HepG2 (cell line): ENCODE measurements around the gene NUDT22. TPM values are rescaled to one million over a fixed set of nuclear protein-coding genes. Genes with fewer than 3 reads are reported as not detected.

Experiments used
- CC2D1A ChIP-seq: sonication (generic); formaldehyde crosslinking; IDR thresholded peaks from 2 replicates; pipeline ENCODE4 v1.8.1; 2023; ENCODE audit warnings: mild to moderate bottlenecking, missing genetic modification reagents
- FOXK1 ChIP-seq: sonication (generic); formaldehyde crosslinking; IDR thresholded peaks from 2 replicates; pipeline ENCODE4 v1.4.0; 2020; ENCODE audit warnings: low read depth, missing genetic modification reagents, borderline replicate concordance
- GABPA ChIP-seq, 2 experiments: IDR thresholded peaks; 2 replicates each; pipeline ENCODE4 v1.6.1; 2011 to 2016; ENCODE audit warnings: low read depth in 2 of 2, low read length in 1 of 2, missing biosample characterization in 1 of 2, missing genetic modification characterization in 1 of 2
- HNRNPLL ChIP-seq: fragments of 200-400 bp; formaldehyde crosslinking; IDR thresholded peaks from 2 replicates; pipeline ENCODE4 v1.6.1; 2017; ENCODE audit warnings: mild to moderate bottlenecking, low read depth, low read length; ENCODE audit not compliant: poor library complexity, severe bottlenecking
- KAT2B ChIP-seq: fragments of 150-350 bp; IDR thresholded peaks from 2 replicates; pipeline ENCODE4 v1.6.1; 2014; ENCODE audit warnings: low read depth, low read length, borderline replicate concordance
- KLF9 ChIP-seq: IDR thresholded peaks from 2 replicates; pipeline ENCODE4 v1.6.1; 2016; ENCODE audit warnings: low read depth
- NONO ChIP-seq, 2 experiments: fragments of 450-650 bp in 1 of 2; sonication (generic) in 1 of 2; formaldehyde crosslinking in 1 of 2; IDR thresholded peaks in 1 of 2; conservative IDR thresholded peaks in 1 of 2; 2 replicates each; pipeline versions ENCODE4 v1.6.1 to v1.8.0; 2017 to 2022; ENCODE audit warnings: mild to moderate bottlenecking in 1 of 2, missing genetic modification reagents in 1 of 2, moderate library complexity in 1 of 2
- RFX5 ChIP-seq: IDR thresholded peaks from 2 replicates; pipeline ENCODE4 v1.6.1; 2011; ENCODE audit warnings: low read depth, low read length, improper control_type of control experiment
- SAP130 ChIP-seq: IDR thresholded peaks from 2 replicates; pipeline ENCODE4 v1.6.1; 2016; ENCODE audit warnings: low read depth
- SMAD1 ChIP-seq: sonication (generic); formaldehyde crosslinking; IDR thresholded peaks from 2 replicates; pipeline ENCODE4 v1.4.0; 2020; ENCODE audit warnings: missing genetic modification reagents, low read depth, mild to moderate bottlenecking, borderline replicate concordance
- SNAPC2 ChIP-seq: sonication (generic); formaldehyde crosslinking; IDR thresholded peaks from 2 replicates; pipeline ENCODE4 v1.8.1; 2022; ENCODE audit warnings: mild to moderate bottlenecking, missing genetic modification reagents
- SNRNP70 ChIP-seq: fragments of 200-400 bp; formaldehyde crosslinking; IDR thresholded peaks from 2 replicates; pipeline ENCODE4 v1.6.1; 2017; ENCODE audit warnings: mild to moderate bottlenecking, low read depth, low read length, moderate library complexity
- TAF15 ChIP-seq: fragments of 200-400 bp; formaldehyde crosslinking; IDR thresholded peaks from one replicate; pipeline ENCODE4 v1.6.1; 2018; ENCODE audit warnings: mild to moderate bottlenecking, low read depth, low read length; ENCODE audit not compliant: poor library complexity, severe bottlenecking
- TEAD3 ChIP-seq: optimal IDR thresholded peaks from 2 replicates; pipeline ENCODE3; 2016; ENCODE audit warnings: borderline replicate concordance
- ZMYM4 ChIP-seq: sonication (generic); formaldehyde crosslinking; IDR thresholded peaks from 2 replicates; pipeline ENCODE4 v1.8.1; 2023; ENCODE audit warnings: mild to moderate bottlenecking, missing genetic modification reagents
- ZNF224 ChIP-seq: sonication (generic); formaldehyde crosslinking; IDR thresholded peaks from 2 replicates; pipeline ENCODE4 v1.5.0; 2020; ENCODE audit warnings: mild to moderate bottlenecking, missing genetic modification reagents
- ZNF274 ChIP-seq: sonication (generic); formaldehyde crosslinking; IDR thresholded peaks from 2 replicates; pipeline ENCODE4 v1.5.1; 2020; ENCODE audit warnings: mild to moderate bottlenecking, missing genetic modification reagents
- ZNF30 ChIP-seq: sonication (generic); formaldehyde crosslinking; IDR thresholded peaks from 2 replicates; pipeline ENCODE4 v1.5.0; 2020; ENCODE audit warnings: mild to moderate bottlenecking, missing genetic modification reagents
- ZNF788 ChIP-seq: sonication (generic); formaldehyde crosslinking; IDR thresholded peaks from 2 replicates; pipeline ENCODE4 v1.5.0; 2020; ENCODE audit warnings: mild to moderate bottlenecking, missing genetic modification reagents, borderline replicate concordance
- ZNF792 ChIP-seq: IDR thresholded peaks from 2 replicates; pipeline ENCODE4 v1.6.1; 2016
- ZSCAN30 ChIP-seq: sonication (generic); formaldehyde crosslinking; IDR thresholded peaks from 2 replicates; pipeline ENCODE4 v1.5.0; 2020; ENCODE audit warnings: mild to moderate bottlenecking, missing genetic modification reagents
- polyA plus RNA-seq, 8 experiments: library from polyadenylated mRNA; depleted of rRNA in 3 of 8; stranded (reverse) in 7 of 8; unstranded in 1 of 8; fragments of >200 nt; fragmentation: Illumina TruSeq in 4 of 8; extraction: Trizol in 4 of 8; gene quantifications; 2 replicates each; pipeline versions ENCODE4 v1.2.1 to v1.2.3, GENCODE V29; 2011 to 2016; ENCODE audit warnings: low read depth in 4 of 8, missing spikeins in 1 of 8, mixed read lengths in 1 of 8; ENCODE audit not compliant: insufficient read depth in 1 of 8
- total RNA-seq, 5 experiments: library from RNA; depleted of rRNA; stranded (reverse); fragments of >200 nt; fragmentation: Illumina TruSeq; extraction: Trizol; gene quantifications; 2 replicates each; pipeline ENCODE4 v1.2.3, GENCODE V29; 2016; ENCODE audit warnings: low read depth in 1 of 5
- TF ChIP-seq, protein P1 (sequence below): sonication (generic); formaldehyde crosslinking; IDR thresholded peaks from 2 replicates; pipeline ENCODE4 v1.5.1; 2020; ENCODE audit warnings: mild to moderate bottlenecking, missing genetic modification reagents, moderate library complexity
- TF ChIP-seq, protein P2 (sequence below): sonication (generic); formaldehyde crosslinking; IDR thresholded peaks from 2 replicates; pipeline ENCODE4 v1.5.1; 2020; ENCODE audit warnings: mild to moderate bottlenecking, moderate library complexity, missing genetic modification reagents
- TF ChIP-seq, protein P3 (sequence below), 2 experiments: fragments of 450-650 bp in 1 of 2; sonication (generic) in 1 of 2; formaldehyde crosslinking; IDR thresholded peaks; 2 replicates each; pipeline versions ENCODE4 v1.5.0 to v1.8.0; 2020 to 2022; ENCODE audit warnings: mild to moderate bottlenecking in 1 of 2, missing genetic modification reagents in 1 of 2
- TF ChIP-seq, protein P4 (sequence below): IDR thresholded peaks from 2 replicates; pipeline ENCODE4 v1.6.1; 2016; ENCODE audit warnings: control low read depth

Gene NUDT22
- total and polyA plus RNA-seq, 2 of the 13 experiments (the other 11 are each of a cell fraction or from before 2014, with no cell fraction given): 33.5 to 39.8 TPM

DNA sequence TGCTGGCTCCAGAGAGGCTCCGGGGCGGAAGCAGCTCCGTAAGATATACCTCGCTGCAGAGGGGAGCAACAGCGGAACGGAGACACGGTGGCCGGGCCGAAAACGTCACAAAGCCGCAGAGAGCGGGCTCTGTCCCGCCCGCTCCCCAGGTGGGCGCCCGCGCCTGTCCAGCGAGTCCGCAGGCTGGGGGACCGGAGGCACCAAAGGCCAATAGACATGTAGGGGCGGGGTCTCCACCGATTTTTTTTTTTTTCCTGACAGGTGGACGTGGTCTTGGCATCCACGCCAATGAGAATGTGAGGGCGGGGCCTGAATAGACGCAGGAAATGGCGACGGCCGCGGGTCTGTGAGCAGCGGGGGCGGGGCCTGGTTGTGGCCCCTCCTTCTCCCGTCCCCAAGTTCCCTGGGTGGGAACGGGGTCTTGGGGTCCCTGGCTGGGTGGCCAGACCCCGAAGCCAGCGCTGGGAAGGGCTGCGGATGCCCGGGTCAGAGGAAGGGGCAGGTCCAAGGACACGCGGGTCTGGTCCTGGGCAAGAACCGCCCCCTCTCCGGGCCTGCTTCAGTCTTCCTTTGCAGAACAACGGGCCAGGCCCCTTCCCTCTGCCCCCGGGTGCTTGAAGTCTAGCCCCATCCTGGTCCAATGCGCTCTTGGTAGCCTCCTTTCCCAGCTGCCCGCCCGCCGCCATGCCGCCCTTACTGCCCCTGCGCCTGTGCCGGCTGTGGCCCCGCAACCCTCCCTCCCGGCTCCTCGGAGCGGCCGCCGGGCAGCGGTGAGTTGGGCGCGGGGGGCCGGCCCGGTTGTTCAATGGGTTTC, 4.3 kb downstream of the NUDT22 start, which contains the start of gene DNAJC4 (continued):
- no peak for TF ChIP-seq TAF15
- TF ChIP-seq, protein P1, sequence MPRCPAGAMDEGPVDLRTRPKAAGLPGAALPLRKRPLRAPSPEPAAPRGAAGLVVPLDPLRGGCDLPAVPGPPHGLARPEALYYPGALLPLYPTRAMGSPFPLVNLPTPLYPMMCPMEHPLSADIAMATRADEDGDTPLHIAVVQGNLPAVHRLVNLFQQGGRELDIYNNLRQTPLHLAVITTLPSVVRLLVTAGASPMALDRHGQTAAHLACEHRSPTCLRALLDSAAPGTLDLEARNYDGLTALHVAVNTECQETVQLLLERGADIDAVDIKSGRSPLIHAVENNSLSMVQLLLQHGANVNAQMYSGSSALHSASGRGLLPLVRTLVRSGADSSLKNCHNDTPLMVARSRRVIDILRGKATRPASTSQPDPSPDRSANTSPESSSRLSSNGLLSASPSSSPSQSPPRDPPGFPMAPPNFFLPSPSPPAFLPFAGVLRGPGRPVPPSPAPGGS (CRISPR knock-in tag): 0 out of 2 replicates have a peak, but pooled peaks have one; percentile 22
- no peak for TF ChIP-seq NONO (IDR thresholded peaks at IDR 0.05)
- TF ChIP-seq NONO (CRISPR knock-in tag; conservative IDR thresholded peaks at IDR 0.05): no peak
- TF ChIP-seq GABPA (IDR thresholded peaks at IDR 0.05; ENCODE audit: low read depth, low read length): no peak
- TF ChIP-seq GABPA (CRISPR knock-in tag; IDR thresholded peaks at IDR 0.05; ENCODE audit: low read depth): peak; percentile 79
- TF ChIP-seq ZNF792: 0 out of 2 replicates have a peak, but pooled peaks have one; percentile 9
- no peak for TF ChIP-seq KAT2B
- no peak for TF ChIP-seq CC2D1A (CRISPR knock-in tag)
- TF ChIP-seq FOXK1: no peak; the same call in 1 of the 2 replicates
- TF ChIP-seq, protein P2, sequence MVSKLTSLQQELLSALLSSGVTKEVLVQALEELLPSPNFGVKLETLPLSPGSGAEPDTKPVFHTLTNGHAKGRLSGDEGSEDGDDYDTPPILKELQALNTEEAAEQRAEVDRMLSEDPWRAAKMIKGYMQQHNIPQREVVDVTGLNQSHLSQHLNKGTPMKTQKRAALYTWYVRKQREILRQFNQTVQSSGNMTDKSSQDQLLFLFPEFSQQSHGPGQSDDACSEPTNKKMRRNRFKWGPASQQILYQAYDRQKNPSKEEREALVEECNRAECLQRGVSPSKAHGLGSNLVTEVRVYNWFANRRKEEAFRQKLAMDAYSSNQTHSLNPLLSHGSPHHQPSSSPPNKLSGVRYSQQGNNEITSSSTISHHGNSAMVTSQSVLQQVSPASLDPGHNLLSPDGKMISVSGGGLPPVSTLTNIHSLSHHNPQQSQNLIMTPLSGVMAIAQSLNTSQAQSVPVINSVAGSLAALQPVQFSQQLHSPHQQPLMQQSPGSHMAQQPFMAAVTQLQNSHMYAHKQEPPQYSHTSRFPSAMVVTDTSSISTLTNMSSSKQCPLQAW (CRISPR knock-in tag): peak; percentile 77; the same call in 1 of the 2 replicates
- TF ChIP-seq ZSCAN30: no peak
- TF ChIP-seq, protein P3, sequence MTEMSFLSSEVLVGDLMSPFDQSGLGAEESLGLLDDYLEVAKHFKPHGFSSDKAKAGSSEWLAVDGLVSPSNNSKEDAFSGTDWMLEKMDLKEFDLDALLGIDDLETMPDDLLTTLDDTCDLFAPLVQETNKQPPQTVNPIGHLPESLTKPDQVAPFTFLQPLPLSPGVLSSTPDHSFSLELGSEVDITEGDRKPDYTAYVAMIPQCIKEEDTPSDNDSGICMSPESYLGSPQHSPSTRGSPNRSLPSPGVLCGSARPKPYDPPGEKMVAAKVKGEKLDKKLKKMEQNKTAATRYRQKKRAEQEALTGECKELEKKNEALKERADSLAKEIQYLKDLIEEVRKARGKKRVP (CRISPR knock-in tag; IDR thresholded peaks at IDR 0.05): no peak
- peak; percentile 83 for TF ChIP-seq SAP130 (CRISPR knock-in tag)
- 0 out of 2 replicates have a peak, but pooled peaks have one; percentile 81 for TF ChIP-seq ZNF224 (CRISPR knock-in tag)
- TF ChIP-seq, protein P4, sequence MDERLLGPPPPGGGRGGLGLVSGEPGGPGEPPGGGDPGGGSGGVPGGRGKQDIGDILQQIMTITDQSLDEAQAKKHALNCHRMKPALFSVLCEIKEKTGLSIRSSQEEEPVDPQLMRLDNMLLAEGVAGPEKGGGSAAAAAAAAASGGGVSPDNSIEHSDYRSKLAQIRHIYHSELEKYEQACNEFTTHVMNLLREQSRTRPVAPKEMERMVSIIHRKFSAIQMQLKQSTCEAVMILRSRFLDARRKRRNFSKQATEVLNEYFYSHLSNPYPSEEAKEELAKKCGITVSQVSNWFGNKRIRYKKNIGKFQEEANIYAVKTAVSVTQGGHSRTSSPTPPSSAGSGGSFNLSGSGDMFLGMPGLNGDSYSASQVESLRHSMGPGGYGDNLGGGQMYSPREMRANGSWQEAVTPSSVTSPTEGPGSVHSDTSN: 0 out of 2 replicates have a peak, but pooled peaks have one; percentile 26
- TF ChIP-seq KLF9 (CRISPR knock-in tag): 0 out of 2 replicates have a peak, but pooled peaks have one; percentile 10
- TF ChIP-seq SMAD1 (CRISPR knock-in tag): 0 out of 2 replicates have a peak, but pooled peaks have one; percentile 50
- TF ChIP-seq ZNF30: no peak
- TF ChIP-seq RFX5: no peak
- no peak for TF ChIP-seq SNRNP70
- peak; percentile 62 for TF ChIP-seq HNRNPLL
- TF ChIP-seq TEAD3 (CRISPR knock-in tag): no peak
- no peak for TF ChIP-seq ZNF274 (CRISPR knock-in tag)
- peak; percentile 66; the same call in 1 of the 2 replicates for TF ChIP-seq SNAPC2 (CRISPR knock-in tag)
- TF ChIP-seq ZNF788 (CRISPR knock-in tag): peak; percentile 18; the same call in 1 of the 2 replicates
- peak; percentile 61; the same call in 1 of the 2 replicates for TF ChIP-seq ZMYM4 (CRISPR knock-in tag)
